Measurements from ENCODE around the gene ADGRV1. TPM values are rescaled to one million over a fixed set of nuclear protein-coding genes. Genes with fewer than 3 reads are reported as not detected.

Gene ADGRV1
- polyA plus RNA-seq, 1 of the 3 experiments (the other 2 are of a cell fraction), result 0.23 TPM

DNA sequence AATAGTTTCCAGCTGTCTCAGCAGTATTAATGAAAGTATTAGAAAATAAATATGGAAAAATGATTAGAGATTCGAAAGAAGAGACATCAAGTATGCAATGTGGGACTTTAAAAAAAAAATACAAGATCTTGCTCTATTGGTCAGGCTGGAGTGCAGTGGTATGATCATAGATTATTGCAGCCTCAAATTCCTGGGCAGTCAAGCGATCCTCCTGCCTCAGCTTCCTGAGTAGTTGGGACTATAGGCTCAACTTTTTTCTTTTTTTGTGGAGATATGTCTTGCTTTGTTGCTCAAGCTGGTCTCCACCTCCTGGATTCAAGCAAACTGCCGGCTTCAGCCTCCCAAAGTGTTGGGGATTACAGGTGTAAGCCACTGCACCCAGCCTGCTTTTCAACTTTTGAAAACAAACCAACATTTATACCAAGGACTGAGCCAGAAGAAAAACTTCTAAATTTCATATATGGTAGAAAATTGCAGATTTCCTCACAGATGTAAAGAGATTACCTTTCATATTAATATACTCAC, 323.1 kb downstream of the ADGRV1 start:
- H3K9ac ChIP-seq, result no peak overlapping the region
- H3K27ac ChIP-seq (ENCODE audit: low read depth in 2 of 2, low read length in 1 of 2), result no peak overlapping the region
- H3K4me1 ChIP-seq (ENCODE audit: control insufficient read depth in 1 of 2, insufficient read depth in 2 of 2, low read depth in 1 of 2, low read length in 1 of 2), result no peaks in the 10 kb centered on the region
- no peak overlapping the region for H2AFZ ChIP-seq (ENCODE audit: low read depth)
- ChIA-PET CTCF (interaction anchor here (1.9 to 4.5 kb wide), 2 partner anchors 17 to 79 kb away, joined by 7 to 21 read pairs; no protein-coding TSS in a partner anchor), POLR2A (no interaction called here)
- peaks cover 3% of the 10 kb centered on the region for H3F3A ChIP-seq (replicated peaks; ENCODE audit: insufficient read depth)
- DNase-seq, result no peak
- no peaks in the 10 kb centered on the region for H3K9me2 ChIP-seq
- H3K36me3 ChIP-seq (replicated peaks in 1 of 2; ENCODE audit: control insufficient read depth in 1 of 2, insufficient read depth in 2 of 2, low read length in 1 of 2), result no peaks in the 10 kb centered on the region
- no peaks in the 10 kb centered on the region for H3K9me3 ChIP-seq
- 50% methylated on average over 3 of the region's 3 CpGs for WGBS (ENCODE audit: low lambda C conversion rate)
- TF ChIP-seq RXRA (IDR thresholded peaks at IDR 0.05; ENCODE audit: borderline replicate concordance, low read depth) (no peak), RAD21 (IDR thresholded peaks at IDR 0.05; ENCODE audit: low read length) (no peak), EP300 (IDR thresholded peaks at IDR 0.05; ENCODE audit: borderline replicate concordance in 1 of 2, low read depth in 1 of 2, low read length in 1 of 2) (no peak), EZH2phosphoT487 (IDR thresholded peaks at IDR 0.05; ENCODE audit: borderline replicate concordance, low read depth) (no peak)
- H3K79me2 ChIP-seq (ENCODE audit: insufficient read depth), result no peaks in the 10 kb centered on the region
- no peaks in the 10 kb centered on the region for H3K27me3 ChIP-seq (ENCODE audit: insufficient read depth)
- no peaks in the 10 kb centered on the region for H4K20me1 ChIP-seq (ENCODE audit: insufficient read depth)
- no peak overlapping the region for H3K4me3 ChIP-seq (ENCODE audit: low read depth in 2 of 2, low read length in 1 of 2)
- H3K4me2 ChIP-seq, result no peak overlapping the region

DNA sequence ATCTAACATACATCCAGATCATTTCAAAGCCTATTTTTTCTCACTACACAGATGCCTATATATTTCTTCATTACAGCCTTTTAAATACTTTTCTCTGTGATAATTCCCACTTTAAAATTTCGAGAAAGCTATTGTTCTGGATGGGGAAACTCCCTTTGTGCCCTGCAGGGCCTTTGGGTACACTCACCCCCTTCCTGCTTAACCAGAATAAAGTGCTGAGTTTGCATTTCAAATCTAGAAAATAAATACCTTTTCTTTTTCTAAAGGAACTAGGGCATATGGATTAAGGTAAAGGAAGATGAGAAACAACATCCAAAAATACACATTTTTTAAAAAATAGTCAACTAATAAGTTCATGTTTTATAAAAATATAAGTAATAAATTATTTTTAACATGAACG, 323.9 kb downstream of the ADGRV1 start:
- Histone ChIP-seq H2AFZ (ENCODE audit: low read depth) (no peak overlapping the region), H4K20me1 (ENCODE audit: insufficient read depth) (no peaks in the 10 kb centered on the region), H3K79me2 (ENCODE audit: insufficient read depth) (no peaks in the 10 kb centered on the region), H3K27me3 (ENCODE audit: insufficient read depth) (no peaks in the 10 kb centered on the region), H3K4me3 (ENCODE audit: low read depth in 2 of 2, low read length in 1 of 2) (no peak overlapping the region), H3K36me3 (replicated peaks in 1 of 2; ENCODE audit: control insufficient read depth in 1 of 2, insufficient read depth in 2 of 2, low read length in 1 of 2) (no peaks in the 10 kb centered on the region), H3K4me1 (ENCODE audit: control insufficient read depth in 1 of 2, insufficient read depth in 2 of 2, low read depth in 1 of 2, low read length in 1 of 2) (no peaks in the 10 kb centered on the region), H3K9me2 (no peaks in the 10 kb centered on the region), H3K27ac (ENCODE audit: low read depth in 2 of 2, low read length in 1 of 2) (no peak overlapping the region), H3K9ac (no peak overlapping the region), H3K9me3 (no peaks in the 10 kb centered on the region), H3K4me2 (no peak overlapping the region), H3F3A (replicated peaks; ENCODE audit: insufficient read depth) (peaks cover 3% of the 10 kb centered on the region)
- CTCF ChIA-PET, result interaction anchor here (1.0 to 4.5 kb wide), 4 partner anchors 10 to 503 kb away, joined by 4 to 21 read pairs (median 6); no protein-coding TSS in a partner anchor
- POLR2A ChIA-PET, result no interaction called here
- no peak for DNase-seq
- no peak for TF ChIP-seq FOXJ3 (CRISPR knock-in tag; IDR thresholded peaks at IDR 0.05)
- TF ChIP-seq, protein P1, sequence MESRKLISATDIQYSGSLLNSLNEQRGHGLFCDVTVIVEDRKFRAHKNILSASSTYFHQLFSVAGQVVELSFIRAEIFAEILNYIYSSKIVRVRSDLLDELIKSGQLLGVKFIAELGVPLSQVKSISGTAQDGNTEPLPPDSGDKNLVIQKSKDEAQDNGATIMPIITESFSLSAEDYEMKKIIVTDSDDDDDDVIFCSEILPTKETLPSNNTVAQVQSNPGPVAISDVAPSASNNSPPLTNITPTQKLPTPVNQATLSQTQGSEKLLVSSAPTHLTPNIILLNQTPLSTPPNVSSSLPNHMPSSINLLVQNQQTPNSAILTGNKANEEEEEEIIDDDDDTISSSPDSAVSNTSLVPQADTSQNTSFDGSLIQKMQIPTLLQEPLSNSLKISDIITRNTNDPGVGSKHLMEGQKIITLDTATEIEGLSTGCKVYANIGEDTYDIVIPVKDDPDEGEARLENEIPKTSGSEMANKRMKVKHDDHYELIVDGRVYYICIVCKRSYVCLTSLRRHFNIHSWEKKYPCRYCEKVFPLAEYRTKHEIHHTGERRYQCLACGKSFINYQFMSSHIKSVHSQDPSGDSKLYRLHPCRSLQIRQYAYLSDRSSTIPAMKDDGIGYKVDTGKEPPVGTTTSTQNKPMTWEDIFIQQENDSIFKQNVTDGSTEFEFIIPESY (IDR thresholded peaks at IDR 0.05; ENCODE audit: borderline replicate concordance, low read depth), result no peak
- TF ChIP-seq, protein P2, sequence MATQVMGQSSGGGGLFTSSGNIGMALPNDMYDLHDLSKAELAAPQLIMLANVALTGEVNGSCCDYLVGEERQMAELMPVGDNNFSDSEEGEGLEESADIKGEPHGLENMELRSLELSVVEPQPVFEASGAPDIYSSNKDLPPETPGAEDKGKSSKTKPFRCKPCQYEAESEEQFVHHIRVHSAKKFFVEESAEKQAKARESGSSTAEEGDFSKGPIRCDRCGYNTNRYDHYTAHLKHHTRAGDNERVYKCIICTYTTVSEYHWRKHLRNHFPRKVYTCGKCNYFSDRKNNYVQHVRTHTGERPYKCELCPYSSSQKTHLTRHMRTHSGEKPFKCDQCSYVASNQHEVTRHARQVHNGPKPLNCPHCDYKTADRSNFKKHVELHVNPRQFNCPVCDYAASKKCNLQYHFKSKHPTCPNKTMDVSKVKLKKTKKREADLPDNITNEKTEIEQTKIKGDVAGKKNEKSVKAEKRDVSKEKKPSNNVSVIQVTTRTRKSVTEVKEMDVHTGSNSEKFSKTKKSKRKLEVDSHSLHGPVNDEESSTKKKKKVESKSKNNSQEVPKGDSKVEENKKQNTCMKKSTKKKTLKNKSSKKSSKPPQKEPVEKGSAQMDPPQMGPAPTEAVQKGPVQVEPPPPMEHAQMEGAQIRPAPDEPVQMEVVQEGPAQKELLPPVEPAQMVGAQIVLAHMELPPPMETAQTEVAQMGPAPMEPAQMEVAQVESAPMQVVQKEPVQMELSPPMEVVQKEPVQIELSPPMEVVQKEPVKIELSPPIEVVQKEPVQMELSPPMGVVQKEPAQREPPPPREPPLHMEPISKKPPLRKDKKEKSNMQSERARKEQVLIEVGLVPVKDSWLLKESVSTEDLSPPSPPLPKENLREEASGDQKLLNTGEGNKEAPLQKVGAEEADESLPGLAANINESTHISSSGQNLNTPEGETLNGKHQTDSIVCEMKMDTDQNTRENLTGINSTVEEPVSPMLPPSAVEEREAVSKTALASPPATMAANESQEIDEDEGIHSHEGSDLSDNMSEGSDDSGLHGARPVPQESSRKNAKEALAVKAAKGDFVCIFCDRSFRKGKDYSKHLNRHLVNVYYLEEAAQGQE (IDR thresholded peaks at IDR 0.05; ENCODE audit: low read depth, low read length), result no peak
- no peak for TF ChIP-seq TCF12 (IDR thresholded peaks at IDR 0.05)
- TF ChIP-seq MEF2A (IDR thresholded peaks at IDR 0.05; ENCODE audit: borderline replicate concordance, low read depth), result no peak
- no peak for TF ChIP-seq RAD21 (IDR thresholded peaks at IDR 0.05; ENCODE audit: low read length)
- TF ChIP-seq, protein P3, sequence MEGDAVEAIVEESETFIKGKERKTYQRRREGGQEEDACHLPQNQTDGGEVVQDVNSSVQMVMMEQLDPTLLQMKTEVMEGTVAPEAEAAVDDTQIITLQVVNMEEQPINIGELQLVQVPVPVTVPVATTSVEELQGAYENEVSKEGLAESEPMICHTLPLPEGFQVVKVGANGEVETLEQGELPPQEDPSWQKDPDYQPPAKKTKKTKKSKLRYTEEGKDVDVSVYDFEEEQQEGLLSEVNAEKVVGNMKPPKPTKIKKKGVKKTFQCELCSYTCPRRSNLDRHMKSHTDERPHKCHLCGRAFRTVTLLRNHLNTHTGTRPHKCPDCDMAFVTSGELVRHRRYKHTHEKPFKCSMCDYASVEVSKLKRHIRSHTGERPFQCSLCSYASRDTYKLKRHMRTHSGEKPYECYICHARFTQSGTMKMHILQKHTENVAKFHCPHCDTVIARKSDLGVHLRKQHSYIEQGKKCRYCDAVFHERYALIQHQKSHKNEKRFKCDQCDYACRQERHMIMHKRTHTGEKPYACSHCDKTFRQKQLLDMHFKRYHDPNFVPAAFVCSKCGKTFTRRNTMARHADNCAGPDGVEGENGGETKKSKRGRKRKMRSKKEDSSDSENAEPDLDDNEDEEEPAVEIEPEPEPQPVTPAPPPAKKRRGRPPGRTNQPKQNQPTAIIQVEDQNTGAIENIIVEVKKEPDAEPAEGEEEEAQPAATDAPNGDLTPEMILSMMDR (IDR thresholded peaks at IDR 0.05), result no peak
- TF ChIP-seq EZH2phosphoT487 (IDR thresholded peaks at IDR 0.05; ENCODE audit: borderline replicate concordance, low read depth), result no peak
- TF ChIP-seq SIN3A (IDR thresholded peaks at IDR 0.05; ENCODE audit: borderline replicate concordance, low read depth, low read length), result no peak
- TF ChIP-seq, protein P4, sequence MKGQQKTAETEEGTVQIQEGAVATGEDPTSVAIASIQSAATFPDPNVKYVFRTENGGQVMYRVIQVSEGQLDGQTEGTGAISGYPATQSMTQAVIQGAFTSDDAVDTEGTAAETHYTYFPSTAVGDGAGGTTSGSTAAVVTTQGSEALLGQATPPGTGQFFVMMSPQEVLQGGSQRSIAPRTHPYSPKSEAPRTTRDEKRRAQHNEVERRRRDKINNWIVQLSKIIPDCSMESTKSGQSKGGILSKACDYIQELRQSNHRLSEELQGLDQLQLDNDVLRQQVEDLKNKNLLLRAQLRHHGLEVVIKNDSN (IDR thresholded peaks at IDR 0.05; ENCODE audit: borderline replicate concordance, low read depth), result no peak
- TF ChIP-seq ELF1 (IDR thresholded peaks at IDR 0.05), result no peak
- no peak for TF ChIP-seq YY1 (IDR thresholded peaks at IDR 0.05; ENCODE audit: low read depth)
- TF ChIP-seq JUND (IDR thresholded peaks at IDR 0.05), result no peak
- TF ChIP-seq MXI1 (IDR thresholded peaks at IDR 0.05; ENCODE audit: low read depth, low read length), result no peak
- TF ChIP-seq FOXM1 (IDR thresholded peaks at IDR 0.05; ENCODE audit: low read depth), result no peak
- 54% methylated on average over 2 of the region's 2 CpGs for WGBS (ENCODE audit: low lambda C conversion rate)

Measured in SK-N-SH (cell line).